Measurements from ENCODE around the gene PARP1.
"Not testable (repeated sequence)": the region's sequence is repeated elsewhere in the genome, so short reads cannot be mapped to it uniquely, and the experiment has no call there.

PARP1 gene

GRCh38 chr1:226407497-226408284, at the start of gene PARP1:
PARP1 (minus strand) TSS chr1:226408093; CDS start chr1:226407929, 164 bp downstream.
- peak; percentile 85 for DNase-seq

GRCh38 chr1:226457307-226457712, 49.4 kb upstream of the PARP1 start:
- DNase-seq = peak; percentile 49

- no peak for DNase-seq
These were observed 48.0 kb upstream of the PARP1 start for GRCh38 chr1:226455843-226456242.

GRCh38 chr1:226454349-226454748, 46.5 kb upstream of the PARP1 start:
- no peak for DNase-seq

GRCh38 chr1:226453015-226453704, 45.3 kb upstream of the PARP1 start:
- DNase-seq = no peak

- no peak for DNase-seq
These were observed 42.8 kb upstream of the PARP1 start for GRCh38 chr1:226450688-226451087.

- no peak for DNase-seq
These were observed 41.9 kb upstream of the PARP1 start for GRCh38 chr1:226449823-226450222.

- no peak for DNase-seq
These were observed 40.2 kb upstream of the PARP1 start for GRCh38 chr1:226447932-226448665.

GRCh38 chr1:226446094-226446493, 38.2 kb upstream of the PARP1 start:
- DNase-seq = no peak

GRCh38 chr1:226444901-226445300, 37.0 kb upstream of the PARP1 start:
- peak; percentile 46 for DNase-seq

- DNase-seq = no peak
These were observed 35.5 kb upstream of the PARP1 start for GRCh38 chr1:226443439-226443838.

- no peak for DNase-seq
These were observed 35.1 kb upstream of the PARP1 start for GRCh38 chr1:226443033-226443432.

GRCh38 chr1:226441629-226442028, 33.7 kb upstream of the PARP1 start:
- DNase-seq = no peak

- no peak for DNase-seq
These were observed 32.6 kb upstream of the PARP1 start for GRCh38 chr1:226440512-226440911.

GRCh38 chr1:226438007-226438406, 30.1 kb upstream of the PARP1 start:
- no peak for DNase-seq

- no peak for DNase-seq
These were observed 29.1 kb upstream of the PARP1 start for GRCh38 chr1:226436855-226437491.

GRCh38 chr1:226436472-226436854, 28.6 kb upstream of the PARP1 start:
- DNase-seq = no peak

GRCh38 chr1:226433341-226433720, 25.4 kb upstream of the PARP1 start:
- DNase-seq = no peak

GRCh38 chr1:226432586-226433340, 24.9 kb upstream of the PARP1 start:
- DNase-seq = no peak

- not testable (repeated sequence) for DNase-seq
These were observed 24.0 kb upstream of the PARP1 start for GRCh38 chr1:226431898-226432297.

GRCh38 chr1:226429858-226430715, 22.2 kb upstream of the PARP1 start:
- DNase-seq = no peak

Data from activated CD8-positive, alpha-beta memory T cell treated with anti-CD3 and anti-CD28 coated beads, Interleukin-2, amount 50 U/mL, for 4 hours (primary cell).